ENCODE measurements around the gene CCL26.

Gene CCL26

GRCh38 chr7:75772081-75773077 lies at the start of gene CCL26:
TSS of gene CCL26 (minus strand) at chr7:75772211. CDS start at chr7:75772176, 35 bp downstream.
- no peak for DNase-seq (ENCODE audit: low spot score)

- no peak for DNase-seq (ENCODE audit: low spot score)
Observed at GRCh38 chr7:75820688-75821087, 48.7 kb upstream of the CCL26 start.

GRCh38 chr7:75819711-75820110 lies 47.7 kb upstream of the CCL26 start:
- DNase-seq (ENCODE audit: low spot score): no peak

GRCh38 chr7:75818472-75818871 lies 46.5 kb upstream of the CCL26 start:
- DNase-seq (ENCODE audit: low spot score): no peak

- no peak for DNase-seq (ENCODE audit: low spot score)
Observed at GRCh38 chr7:75817116-75817515, 45.1 kb upstream of the CCL26 start.

- no peak for DNase-seq (ENCODE audit: low spot score)
Observed at GRCh38 chr7:75815418-75816064, 43.5 kb upstream of the CCL26 start.

- DNase-seq (ENCODE audit: low spot score): no peak
Observed at GRCh38 chr7:75814407-75814947, 42.5 kb upstream of the CCL26 start.

- DNase-seq (ENCODE audit: low spot score): no peak
Observed at GRCh38 chr7:75813781-75814236, 41.8 kb upstream of the CCL26 start, which contains the start of gene CCL24. TSS of gene CCL24 (minus strand) at chr7:75813806. CDS start at chr7:75813715, 91 bp downstream.

- no peak for DNase-seq (ENCODE audit: low spot score)
Observed at GRCh38 chr7:75813084-75813483, 41.1 kb upstream of the CCL26 start.

- DNase-seq (ENCODE audit: low spot score): no peak
Observed at GRCh38 chr7:75811894-75812678, 40.1 kb upstream of the CCL26 start.

- no peak for DNase-seq (ENCODE audit: low spot score)
Observed at GRCh38 chr7:75809396-75809795, 37.4 kb upstream of the CCL26 start.

GRCh38 chr7:75808106-75808505 lies 36.1 kb upstream of the CCL26 start:
- DNase-seq (ENCODE audit: low spot score): no peak

- DNase-seq (ENCODE audit: low spot score): no peak
Observed at GRCh38 chr7:75807452-75807851, 35.4 kb upstream of the CCL26 start.

GRCh38 chr7:75806560-75807307 lies 34.7 kb upstream of the CCL26 start:
- DNase-seq (ENCODE audit: low spot score): no peak

- DNase-seq (ENCODE audit: low spot score): no peak
Observed at GRCh38 chr7:75804705-75805104, 32.7 kb upstream of the CCL26 start.

GRCh38 chr7:75804004-75804403 lies 32.0 kb upstream of the CCL26 start:
- DNase-seq (ENCODE audit: low spot score): no peak

- no peak for DNase-seq (ENCODE audit: low spot score)
Observed at GRCh38 chr7:75802552-75802821, 30.5 kb upstream of the CCL26 start.

- DNase-seq (ENCODE audit: low spot score): no peak
Observed at GRCh38 chr7:75798770-75799169, 26.8 kb upstream of the CCL26 start.

- no peak for DNase-seq (ENCODE audit: low spot score)
Observed at GRCh38 chr7:75796420-75796819, 24.4 kb upstream of the CCL26 start.

GRCh38 chr7:75795831-75796285 lies 23.8 kb upstream of the CCL26 start:
- no peak for DNase-seq (ENCODE audit: low spot score)

GRCh38 chr7:75793676-75794075 lies 21.7 kb upstream of the CCL26 start:
- DNase-seq (ENCODE audit: low spot score): no peak

Data from left forelimb (tissue), 1 donor.